Urinary bladder (tissue), 4 donors: ENCODE data around the gene CSNK1G3. TPM values are rescaled to one million over a fixed set of nuclear protein-coding genes. Genes with fewer than 3 reads are reported as not detected.
A peak's percentile ranks its signal among the peaks of the same experiment; 100 is the strongest.

Source experiments
- DNase-seq: peaks from one replicate; pipeline ENCODE4 v3.0.0-alpha.2; 2015; ENCODE audit errors: extremely low spot score
- H3K27ac ChIP-seq: one replicate; pipeline ENCODE4 v1.5.1; 2013; ENCODE audit warnings: low read depth, mild to moderate bottlenecking, moderate library complexity
- H3K36me3 ChIP-seq: one replicate; pipeline ENCODE4 v1.6.1; 2013; ENCODE audit warnings: mild to moderate bottlenecking, moderate library complexity; ENCODE audit not compliant: insufficient read depth
- H3K4me1 ChIP-seq: one replicate; pipeline ENCODE4 v1.6.1; 2013; ENCODE audit warnings: mild to moderate bottlenecking, moderate library complexity; ENCODE audit not compliant: insufficient read depth
- H3K4me3 ChIP-seq: one replicate; pipeline ENCODE4 v1.5.1; 2013; ENCODE audit warnings: low read depth, low read length
- WGBS: extraction: QIAGEN DNeasy Blood & Tissue Kit; methylation state at CpG from one replicate; pipeline ENCODE4 v1.1.7; 2013; 5-methylcytosine and 5-hydroxymethylcytosine counted together
- polyA plus RNA-seq: library from polyadenylated mRNA; stranded (reverse); fragments of 200-250 nt; gene quantifications from one replicate; pipeline ENCODE4 v1.2.3, GENCODE V29; 2013
- total RNA-seq: library from RNA; depleted of rRNA; stranded (reverse); fragments of >200 nt; gene quantifications from one replicate; pipeline ENCODE4 v1.2.3, GENCODE V29; 2014
- donor health status: healthy with polysubstance abuse.
- donor health status: healthy.

The CSNK1G3 gene
- total and polyA plus RNA-seq, 2 donors, result 12.9 to 166 TPM

DNA sequence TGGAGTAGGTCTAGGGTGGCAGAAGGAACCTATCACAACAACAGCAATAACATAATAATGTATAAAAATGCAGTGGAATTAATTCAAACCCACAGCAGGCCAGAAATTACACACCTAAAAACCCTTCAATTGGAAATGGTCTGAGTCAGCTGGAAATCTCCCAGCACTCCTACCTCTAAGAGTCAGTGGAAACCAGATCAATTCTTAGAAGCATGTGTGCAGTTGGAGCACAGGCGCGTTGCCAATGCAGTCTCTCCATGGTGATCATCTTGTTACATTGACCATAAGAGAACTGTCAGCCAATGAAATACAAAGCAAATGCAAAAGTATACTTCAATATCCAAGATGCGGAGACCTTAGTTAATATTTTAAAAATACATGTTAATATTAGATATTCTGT lies 15.1 kb upstream of the CSNK1G3 start:
- WGBS, result 79% methylated on average over 3 of the region's 3 CpGs
- no peak for DNase-seq
- Histone ChIP-seq H3K4me1 (no peaks in the 10 kb centered on the region), H3K36me3 (no peaks in the 10 kb centered on the region), H3K27ac (no peak overlapping the region), H3K4me3 (no peak overlapping the region)

GRCh38 chr5:123500471-123500870 lies 11.5 kb upstream of the CSNK1G3 start:
- Histone ChIP-seq H3K4me1 (no peaks in the 10 kb centered on the region), H3K36me3 (no peaks in the 10 kb centered on the region), H3K27ac (no peak overlapping the region), H3K4me3 (no peak overlapping the region)
- DNase-seq, result no peak
- WGBS, result 90% methylated on average over 4 of the region's 4 CpGs

GRCh38 chr5:123502120-123502519 lies 9.9 kb upstream of the CSNK1G3 start:
- DNase-seq, result no peak
- no peaks in the 10 kb centered on the region for H3K4me1 ChIP-seq
- no peak overlapping the region for H3K27ac ChIP-seq
- no peak overlapping the region for H3K4me3 ChIP-seq
- WGBS, result 38% methylated on average over 3 of the region's 3 CpGs
- no peaks in the 10 kb centered on the region for H3K36me3 ChIP-seq

DNA sequence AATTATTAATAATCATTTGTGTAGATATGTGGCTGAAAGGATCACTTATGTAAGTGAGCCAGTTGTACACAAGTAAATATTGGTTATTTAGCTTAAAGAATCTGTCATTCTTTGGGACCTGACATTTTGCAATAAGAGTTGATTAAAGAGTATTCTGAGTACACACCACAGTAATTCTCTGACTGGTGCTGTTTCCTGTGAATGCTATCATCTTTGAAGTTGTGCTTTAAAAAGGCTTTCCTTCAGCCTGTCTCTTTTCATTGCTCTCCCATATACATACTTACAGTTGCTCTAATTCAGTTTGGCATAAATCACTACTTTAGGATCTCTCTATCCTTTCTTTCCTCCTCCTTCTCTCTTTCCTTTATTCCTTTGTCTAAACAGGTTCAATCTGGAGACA lies 8.7 kb upstream of the CSNK1G3 start:
- no peak for DNase-seq
- no peak overlapping the region for H3K4me3 ChIP-seq
- no peaks in the 10 kb centered on the region for H3K4me1 ChIP-seq
- no peaks in the 10 kb centered on the region for H3K36me3 ChIP-seq
- no peak overlapping the region for H3K27ac ChIP-seq

- no peak for DNase-seq
- 49% methylated on average over 2 of the region's 2 CpGs for WGBS
- no peak overlapping the region for H3K4me3 ChIP-seq
- H3K36me3 ChIP-seq, result no peaks in the 10 kb centered on the region
- H3K27ac ChIP-seq, result no peak overlapping the region
- H3K4me1 ChIP-seq, result no peaks in the 10 kb centered on the region
These were observed 6.3 kb upstream of the CSNK1G3 start for GRCh38 chr5:123505633-123506032.

GRCh38 chr5:123508441-123508840 lies 3.5 kb upstream of the CSNK1G3 start:
- DNase-seq, result no peak
- WGBS, result 67% methylated on average over 1 of the region's 1 CpG
- Histone ChIP-seq H3K27ac (no peak overlapping the region), H3K4me3 (no peak overlapping the region), H3K4me1 (no peaks in the 10 kb centered on the region), H3K36me3 (no peaks in the 10 kb centered on the region)

DNA sequence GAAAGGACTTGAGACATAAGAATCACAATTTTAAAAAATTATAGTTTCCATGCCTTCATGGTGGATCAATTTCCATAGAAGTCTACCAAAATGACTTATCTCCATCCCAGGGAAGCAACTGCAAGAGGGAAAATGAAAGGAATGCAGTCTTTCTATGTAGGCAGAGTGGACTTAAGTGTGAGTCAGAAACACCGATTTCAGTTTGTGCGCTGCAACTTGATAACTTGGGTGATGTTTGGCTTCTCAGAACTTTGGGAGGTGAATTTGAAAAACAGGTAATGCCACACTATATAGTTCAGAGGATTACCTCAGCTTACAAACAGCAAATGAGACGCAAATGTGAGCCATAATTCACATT lies 708 bp upstream of the CSNK1G3 start:
- H3K4me3 ChIP-seq, result peak overlapping the region; percentile 99
- 65% methylated on average over 3 of the region's 3 CpGs for WGBS
- peak overlapping the region; percentile 84 for H3K27ac ChIP-seq
- no peaks in the 10 kb centered on the region for H3K36me3 ChIP-seq
- H3K4me1 ChIP-seq, result no peaks in the 10 kb centered on the region
- no peak for DNase-seq

GRCh38 chr5:123512611-123513461 lies 859 bp downstream of the CSNK1G3 start:
- no peaks in the 10 kb centered on the region for H3K36me3 ChIP-seq
- peak overlapping the region; percentile 97 for H3K27ac ChIP-seq
- under 1% methylated on average over 50 of the region's 50 CpGs for WGBS
- peak overlapping the region; percentile 99 for H3K4me3 ChIP-seq
- no peak for DNase-seq
- no peaks in the 10 kb centered on the region for H3K4me1 ChIP-seq

DNA sequence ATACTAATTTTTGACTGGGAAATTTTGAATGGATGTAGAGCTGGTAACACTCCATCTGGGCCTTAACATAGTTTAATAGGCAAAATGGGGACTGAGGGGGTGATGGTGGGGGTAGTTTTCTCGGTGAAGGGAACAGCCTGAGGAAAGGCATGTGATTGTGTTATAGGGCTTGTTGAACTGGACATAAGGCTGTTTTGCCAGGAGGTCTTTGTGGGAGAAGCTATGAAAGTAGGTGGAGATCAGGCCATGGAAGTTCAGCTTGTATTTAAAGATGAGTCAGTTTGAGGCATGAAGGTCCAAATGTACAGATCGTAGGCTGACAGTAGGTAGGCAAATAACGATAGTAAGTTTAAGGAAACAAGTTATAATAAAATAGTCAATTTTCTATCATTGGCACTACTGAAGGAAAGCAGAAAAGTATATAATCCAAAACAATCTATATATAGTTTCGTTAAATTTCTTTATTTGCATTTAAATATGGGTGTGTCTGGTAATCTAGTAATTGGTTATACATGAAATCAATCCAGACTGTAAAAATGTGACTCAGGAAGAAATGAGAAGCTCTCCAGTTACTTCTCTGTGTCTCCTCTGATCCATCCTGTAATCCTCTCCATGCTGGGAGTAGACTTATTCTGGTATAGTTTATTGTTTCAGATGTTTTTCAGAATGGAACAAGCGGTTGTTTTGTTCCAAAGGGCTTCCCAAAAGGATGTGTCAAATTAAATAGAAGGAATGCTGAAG lies 2.8 kb downstream of the CSNK1G3 start:
- Histone ChIP-seq H3K27ac (no peak overlapping the region), H3K4me3 (no peak overlapping the region), H3K36me3 (no peaks in the 10 kb centered on the region), H3K4me1 (no peaks in the 10 kb centered on the region)
- no peak for DNase-seq
- WGBS, result 86% methylated on average over 5 of the region's 5 CpGs

DNA sequence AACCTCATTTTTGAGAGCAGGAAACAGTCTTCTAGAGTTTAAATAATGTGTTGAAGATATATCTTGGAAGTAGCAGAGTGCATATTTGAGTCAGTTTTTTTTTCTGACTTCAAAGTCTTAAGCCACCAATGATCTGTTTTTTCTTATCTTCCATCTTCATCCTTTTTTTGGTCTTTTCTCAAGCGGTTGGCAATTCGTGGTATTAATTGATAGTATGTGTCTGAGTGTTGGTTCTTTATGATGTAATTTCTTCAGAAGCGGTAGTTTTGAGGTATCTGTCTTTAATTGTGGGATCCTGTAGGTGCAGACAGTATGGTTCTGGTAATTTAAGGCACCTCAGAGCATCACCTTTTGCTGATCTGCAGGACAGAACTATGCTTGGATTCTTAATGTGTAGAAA lies 3.9 kb downstream of the CSNK1G3 start:
- no peak for DNase-seq
- 78% methylated on average over 3 of the region's 3 CpGs for WGBS

GRCh38 chr5:123517476-123517875 lies 5.5 kb downstream of the CSNK1G3 start:
- H3K36me3 ChIP-seq, result no peaks in the 10 kb centered on the region
- H3K4me1 ChIP-seq, result no peaks in the 10 kb centered on the region
- H3K27ac ChIP-seq, result no peak overlapping the region

More for the DNA sequence above, 3.9 kb downstream of the CSNK1G3 start:
- Histone ChIP-seq H3K4me3 (no peak overlapping the region), H3K4me1 (no peaks in the 10 kb centered on the region), H3K27ac (no peak overlapping the region), H3K36me3 (no peaks in the 10 kb centered on the region)

DNA sequence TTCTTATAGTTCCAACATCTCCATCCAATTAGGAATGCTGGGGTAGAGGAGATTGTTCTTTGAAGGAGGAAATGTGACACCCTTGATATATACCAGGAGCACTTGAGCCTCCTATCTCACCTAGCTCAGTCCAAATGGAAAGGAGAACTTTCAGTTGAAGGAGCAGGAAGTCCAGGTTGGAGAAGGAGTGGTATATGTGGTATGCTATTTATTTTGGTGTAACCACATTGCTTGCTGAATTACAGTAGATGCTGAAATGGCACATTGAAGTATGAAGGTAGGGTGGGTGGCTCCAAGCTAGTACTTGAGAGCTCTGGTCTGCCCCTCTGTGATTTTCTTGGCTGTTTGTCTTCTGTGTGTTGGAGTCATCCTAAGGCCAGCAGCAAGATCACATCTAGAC lies 6.1 kb downstream of the CSNK1G3 start:
- no peak for DNase-seq
- no peak overlapping the region for H3K4me3 ChIP-seq
- H3K36me3 ChIP-seq, result no peaks in the 10 kb centered on the region

More at GRCh38 chr5:123517476-123517875, 5.5 kb downstream of the CSNK1G3 start:
- no peak overlapping the region for H3K4me3 ChIP-seq
- no peak for DNase-seq
- 81% methylated on average over 3 of the region's 3 CpGs for WGBS

GRCh38 chr5:123520677-123521247 lies 8.8 kb downstream of the CSNK1G3 start:
- Histone ChIP-seq H3K4me1 (no peaks in the 10 kb centered on the region), H3K36me3 (no peaks in the 10 kb centered on the region), H3K4me3 (no peak overlapping the region), H3K27ac (no peak overlapping the region)
- no peak for DNase-seq

More for the DNA sequence above, 6.1 kb downstream of the CSNK1G3 start:
- no peak overlapping the region for H3K27ac ChIP-seq
- H3K4me1 ChIP-seq, result no peaks in the 10 kb centered on the region

- no peak overlapping the region for H3K4me3 ChIP-seq
- H3K36me3 ChIP-seq, result no peaks in the 10 kb centered on the region
- H3K4me1 ChIP-seq, result no peaks in the 10 kb centered on the region
- no peak for DNase-seq
- no peak overlapping the region for H3K27ac ChIP-seq
- 62% methylated on average over 4 of the region's 4 CpGs for WGBS
These were observed 12.2 kb downstream of the CSNK1G3 start for GRCh38 chr5:123524146-123524545.
